HG03558 (cell line): ENCODE data around the gene APOL2.
"Not testable (repeated sequence)": the region's sequence is repeated elsewhere in the genome, so short reads cannot be mapped to it uniquely, and the experiment has no call there.

Experiments used
- ATAC-seq: cut with Tn5 transposase; IDR thresholded peaks from one replicate; pipeline ENCODE4 v1.9.1; 2021; ENCODE audit warnings: moderate number of reproducible peaks; ENCODE audit not compliant: unreplicated experiment; ENCODE audit errors: extremely low read depth

Gene APOL2

DNA sequence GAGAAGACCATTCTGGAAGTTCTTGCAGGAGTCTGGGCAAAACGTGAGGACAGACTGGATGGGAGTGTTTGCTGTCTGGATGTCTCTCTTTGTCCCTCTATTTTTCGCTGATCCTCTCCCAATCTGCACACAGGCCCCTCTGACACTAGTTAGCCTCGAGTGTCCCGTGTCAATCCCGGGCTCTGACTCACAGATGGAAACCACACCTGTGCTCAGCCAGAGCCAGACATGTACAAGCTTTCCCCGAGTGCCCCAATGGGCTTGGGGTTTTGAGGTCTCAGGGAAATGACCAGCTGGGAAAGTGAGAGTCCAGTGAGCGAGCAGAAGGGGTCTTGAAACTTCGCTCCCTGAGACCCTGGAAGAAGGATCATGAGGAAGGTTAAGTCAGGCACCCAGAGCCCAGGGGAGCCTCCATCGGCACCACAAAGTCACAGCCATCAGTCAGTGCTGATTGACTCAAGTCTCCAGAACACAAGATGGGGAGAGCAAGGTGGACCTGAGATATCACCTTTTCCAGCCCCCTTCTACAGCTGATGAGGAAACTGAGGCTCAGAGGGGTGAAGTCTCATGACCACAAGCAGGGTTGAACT, 13.9 kb downstream of the APOL2 start:
- ATAC-seq, result no peak

DNA sequence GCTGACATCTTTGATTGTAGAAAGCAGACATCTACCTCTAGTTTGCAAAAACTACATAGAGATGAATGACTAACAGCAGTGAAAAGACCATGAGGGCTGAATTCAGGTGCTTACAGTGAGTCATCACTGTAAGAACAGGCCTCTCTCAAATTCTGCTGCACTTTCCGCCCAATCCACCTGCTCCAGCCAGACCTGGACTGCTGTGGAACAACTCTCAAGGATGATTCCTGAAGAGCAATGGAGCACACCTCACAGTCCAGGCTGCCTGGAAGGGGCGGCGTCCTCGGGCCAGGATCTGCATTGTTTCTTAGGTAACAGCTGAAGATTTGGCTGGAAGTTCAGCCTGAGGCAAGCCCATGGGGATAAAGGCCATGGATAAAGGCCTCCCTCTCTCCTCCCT, 15.1 kb downstream of the APOL2 start:
- no peak for ATAC-seq

DNA sequence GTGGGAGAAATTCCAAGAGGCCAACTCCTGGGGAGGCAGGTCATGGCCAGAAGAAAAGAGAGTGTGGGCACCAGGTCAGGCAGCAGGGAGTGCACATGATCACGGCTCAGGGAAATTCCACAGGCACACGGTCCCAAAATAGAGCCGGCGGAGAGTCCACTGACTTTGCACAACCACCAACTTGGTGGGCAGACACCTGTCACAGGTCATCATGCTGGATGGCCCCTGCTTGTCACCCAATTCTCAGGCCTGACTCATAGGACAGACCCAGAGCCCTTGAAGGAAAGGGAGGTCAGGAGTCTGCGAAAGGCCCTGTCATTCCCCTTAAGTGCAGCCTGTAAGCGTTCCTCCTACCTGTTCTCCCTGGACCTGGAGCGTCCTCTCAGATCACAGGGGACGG, 15.8 kb downstream of the APOL2 start:
- ATAC-seq, result no peak

DNA sequence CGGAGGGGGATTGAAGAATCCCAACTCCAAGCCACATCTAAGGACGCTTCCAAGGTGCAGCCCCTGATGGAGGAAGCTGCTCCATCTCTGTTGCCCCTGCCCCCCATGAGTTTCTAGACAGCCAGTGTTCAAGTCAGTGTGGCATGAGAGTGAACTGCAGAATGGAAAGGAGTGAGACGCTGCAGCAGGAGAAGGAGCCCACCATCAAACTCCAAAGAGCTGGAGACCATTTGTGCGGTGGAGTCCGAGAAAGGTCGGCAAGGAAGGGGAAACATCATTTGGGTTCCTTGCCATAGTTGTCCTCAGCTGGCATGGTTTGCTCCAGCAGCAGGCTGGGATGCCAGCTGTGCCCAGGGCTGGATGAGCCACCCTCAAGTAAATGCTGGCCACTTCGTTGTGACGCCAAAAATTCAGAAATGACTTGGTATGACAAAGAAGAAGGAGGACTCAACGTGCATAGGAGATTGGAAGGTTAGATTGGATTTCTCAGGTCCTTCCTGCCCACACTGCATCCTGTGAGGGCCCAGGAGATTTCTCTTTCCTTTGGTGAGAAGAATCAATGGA, 16.4 kb downstream of the APOL2 start:
- no peak for ATAC-seq

DNA sequence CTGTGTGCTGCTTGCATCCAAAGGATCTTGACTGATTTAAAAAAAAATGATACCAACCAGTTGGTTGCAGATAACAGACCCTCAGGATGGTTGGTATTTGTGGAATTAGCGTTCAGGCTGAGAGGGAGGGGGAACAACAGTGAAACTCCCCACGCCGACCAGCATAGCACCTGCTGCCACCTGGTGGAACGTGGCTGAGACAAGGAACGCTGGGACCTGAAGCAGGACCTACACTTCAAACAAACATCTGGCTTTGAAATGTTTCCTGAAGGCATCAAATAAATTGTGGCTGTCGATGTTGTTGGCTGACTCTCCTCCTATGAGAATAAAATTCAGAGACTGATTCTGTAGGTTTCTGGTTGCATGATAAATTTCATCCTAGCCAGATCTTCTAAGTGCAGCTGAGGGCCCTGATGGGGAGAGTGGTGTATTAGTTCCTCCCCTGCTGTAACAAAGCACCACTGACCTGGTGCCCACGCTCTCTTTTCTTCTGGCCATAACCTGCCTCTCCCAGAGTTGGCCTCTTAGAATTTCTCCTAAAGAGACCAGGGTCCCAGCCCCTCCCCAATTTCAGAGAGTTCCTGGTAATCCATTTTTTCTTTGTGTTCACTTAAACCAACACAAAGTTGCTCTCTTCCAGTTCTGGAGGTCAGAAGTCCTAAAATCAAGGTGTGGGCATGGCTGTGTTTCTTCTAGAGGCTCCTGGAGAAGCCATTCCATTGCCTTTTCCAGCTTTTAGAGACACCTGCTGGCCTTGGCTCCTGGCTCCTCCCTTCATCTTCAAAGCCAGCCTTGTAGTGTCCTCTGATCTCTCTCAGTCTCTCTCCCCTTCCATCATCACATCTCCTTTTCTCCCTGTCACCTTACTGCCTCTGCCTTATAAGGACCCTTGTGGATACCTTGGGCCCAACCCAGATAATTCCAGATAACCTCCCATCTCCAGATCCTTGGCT, 17.3 kb downstream of the APOL2 start:
- no peak for ATAC-seq

DNA sequence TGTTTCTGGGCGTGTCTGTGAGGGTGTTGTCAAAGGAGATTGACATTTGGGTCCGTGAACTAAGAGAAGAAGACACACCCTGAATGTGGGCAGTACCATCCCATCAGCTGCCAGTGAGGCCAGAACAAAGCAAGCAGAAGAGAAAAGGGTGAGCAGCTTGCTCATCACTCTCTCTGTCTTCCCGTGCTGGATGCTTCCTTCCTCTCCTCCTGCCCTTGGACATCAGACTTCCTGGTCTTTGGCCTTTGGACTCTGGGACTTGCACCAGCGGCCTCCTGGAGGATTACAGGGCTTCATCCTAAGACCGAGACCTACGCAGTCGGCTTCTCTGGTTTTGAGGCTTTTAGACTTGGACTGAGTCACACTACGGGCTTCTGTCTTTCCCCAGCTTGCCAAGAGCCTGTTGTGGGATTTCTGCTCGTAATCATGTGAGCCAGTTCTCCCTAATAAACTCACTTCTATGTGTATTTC, 18.8 kb downstream of the APOL2 start:
- ATAC-seq, result no peak

DNA sequence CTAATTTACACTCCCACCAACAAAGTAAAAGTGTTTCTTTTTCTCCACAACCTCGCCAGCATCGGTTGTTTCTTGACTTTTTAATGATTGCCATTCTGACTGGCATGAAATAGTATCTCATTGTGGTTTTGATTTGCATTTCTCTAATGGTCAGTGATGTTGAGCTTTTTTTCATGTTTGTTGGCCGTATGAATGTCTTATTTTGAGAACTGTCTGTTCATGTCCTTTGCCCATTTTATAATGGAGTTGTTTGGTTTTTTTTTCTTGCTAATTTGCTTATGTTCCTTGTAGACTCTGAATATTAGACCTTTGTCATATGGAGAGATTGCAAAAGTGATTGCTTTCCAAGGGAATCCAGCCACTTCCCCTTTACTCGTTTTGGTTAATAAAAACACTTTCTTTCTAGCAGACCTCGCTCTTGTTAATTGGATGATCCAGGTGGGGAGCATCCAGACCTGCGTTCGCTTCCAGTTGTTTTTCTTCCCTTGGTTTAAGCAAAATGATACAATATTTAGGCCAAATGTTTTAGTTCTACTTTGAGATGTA, 20.6 kb downstream of the APOL2 start:
- ATAC-seq, result no peak

DNA sequence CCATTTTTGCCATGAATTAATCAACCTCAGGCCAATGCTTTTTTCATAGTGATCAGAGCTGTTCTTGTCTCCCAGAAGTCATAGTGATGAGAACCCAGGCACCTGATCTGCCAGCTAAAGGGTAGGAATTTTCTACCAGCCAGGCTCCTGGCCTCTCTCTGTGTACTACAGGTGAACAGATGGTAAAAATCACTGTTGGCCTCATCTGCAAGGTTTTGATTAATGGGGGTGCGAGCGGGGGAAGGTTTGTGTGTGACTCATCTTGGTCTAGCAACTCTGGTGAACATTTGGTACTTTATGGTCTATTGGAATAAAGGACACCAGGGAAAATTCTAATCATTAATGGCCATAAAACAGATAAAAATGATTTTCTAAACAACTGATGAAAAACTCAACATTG, 23.3 kb downstream of the APOL2 start:
- no peak for ATAC-seq

DNA sequence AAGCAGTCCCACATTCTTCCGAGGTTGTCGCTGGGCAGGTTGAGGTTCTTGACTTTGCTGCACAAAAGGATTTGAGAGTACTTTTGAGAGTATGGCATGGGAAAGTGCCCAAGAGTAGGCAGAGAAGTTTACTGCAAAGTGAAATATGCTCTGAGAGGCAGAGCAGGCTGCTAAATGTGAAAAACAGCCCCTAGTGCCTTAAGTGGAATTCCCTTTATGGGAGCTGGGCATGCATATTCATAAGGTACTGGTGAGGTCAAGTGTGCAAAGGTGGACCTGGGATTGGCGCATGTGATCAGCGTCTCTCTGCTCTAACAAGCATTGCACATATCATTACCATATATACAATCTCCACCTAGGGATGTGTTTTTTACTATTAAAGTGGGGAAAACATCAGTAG, 25.7 kb downstream of the APOL2 start:
- no peak for ATAC-seq

DNA sequence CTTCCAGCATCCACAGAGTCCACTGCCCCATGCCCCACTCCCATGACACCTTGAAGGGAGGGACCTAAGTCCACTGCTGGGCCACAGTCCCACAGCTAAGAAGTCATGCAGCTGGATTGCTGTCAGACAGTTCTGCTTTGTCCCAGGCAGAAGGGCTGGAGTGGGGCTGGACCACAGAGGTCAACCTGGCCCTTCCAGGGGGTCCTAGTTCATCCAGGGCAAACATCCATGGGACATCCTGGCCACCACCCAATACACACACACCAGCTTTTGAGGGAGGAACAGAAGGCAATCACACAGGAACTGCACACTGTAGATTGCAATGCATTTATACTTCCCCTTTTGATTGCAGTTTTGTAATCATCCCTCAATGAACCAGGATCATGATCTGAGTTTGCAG, 26.4 kb downstream of the APOL2 start:
- ATAC-seq, result no peak

DNA sequence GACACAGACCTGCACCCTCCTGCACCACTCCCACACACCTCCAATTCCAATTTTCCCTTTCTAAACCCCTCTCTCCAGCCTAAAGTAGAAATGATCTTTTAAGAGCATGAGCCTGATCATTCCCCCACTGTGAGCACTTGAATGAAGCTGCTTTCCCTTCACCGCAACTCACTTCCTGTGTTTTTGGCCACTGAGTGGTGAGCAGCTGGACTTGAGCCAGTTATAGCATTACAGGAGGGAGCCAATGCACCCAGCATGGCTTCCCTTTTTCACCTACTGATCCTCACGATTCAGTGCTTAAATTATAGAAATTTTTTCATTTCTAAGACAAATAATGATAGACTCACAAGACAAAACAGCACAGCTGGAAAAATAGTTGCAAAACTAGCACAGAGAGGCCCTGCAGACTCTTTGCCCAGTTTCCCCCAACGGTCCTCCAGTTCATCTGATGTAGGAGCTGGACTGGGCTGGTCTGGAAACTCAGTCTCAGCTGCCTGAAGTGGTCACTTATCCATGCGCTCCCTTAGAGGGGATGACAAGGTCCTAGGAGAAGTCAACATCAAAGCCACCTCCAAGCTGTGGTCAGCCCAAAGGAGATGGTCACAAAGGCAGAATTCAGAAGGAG, 28.0 kb downstream of the APOL2 start:
- no peak for ATAC-seq

DNA sequence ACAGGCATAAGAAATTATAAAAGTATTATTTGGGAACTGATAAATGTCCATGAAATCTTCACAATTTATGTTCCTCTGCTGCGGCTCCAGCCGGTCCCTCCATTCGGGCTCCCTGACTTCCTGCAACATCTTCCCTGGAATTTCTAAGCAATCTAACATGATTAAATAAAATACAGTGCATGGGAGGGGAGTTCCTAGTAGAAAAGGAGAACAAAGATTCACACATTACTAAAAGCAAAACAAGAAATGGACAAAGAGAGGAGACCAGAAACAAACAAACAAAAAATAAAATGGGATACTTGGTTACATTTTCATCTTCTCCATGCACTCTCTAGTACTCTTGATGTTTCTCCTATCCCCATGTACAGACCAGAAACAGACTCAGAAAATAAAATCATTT, 29.1 kb downstream of the APOL2 start:
- no peak for ATAC-seq

DNA sequence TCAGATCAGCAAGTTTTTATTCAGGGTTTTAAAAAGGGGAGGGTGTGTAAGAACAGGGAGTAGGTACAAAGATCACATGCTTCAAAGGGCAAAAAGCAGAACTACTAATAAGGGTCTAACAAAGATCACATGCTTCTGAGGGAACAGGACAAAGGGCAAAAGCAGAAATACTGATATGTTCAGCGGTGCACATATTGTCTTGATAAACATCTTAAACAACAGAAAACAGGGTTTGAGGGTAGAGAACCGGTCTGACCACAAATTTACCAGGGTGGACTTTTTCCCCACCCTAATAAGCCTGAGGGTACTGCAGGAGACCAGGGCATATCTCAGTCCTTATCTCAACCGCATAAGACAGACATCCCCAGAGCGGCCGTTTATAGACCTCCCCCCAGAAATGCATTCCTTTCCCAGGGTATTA, 29.8 kb downstream of the APOL2 start:
- not testable (repeated sequence) for ATAC-seq

DNA sequence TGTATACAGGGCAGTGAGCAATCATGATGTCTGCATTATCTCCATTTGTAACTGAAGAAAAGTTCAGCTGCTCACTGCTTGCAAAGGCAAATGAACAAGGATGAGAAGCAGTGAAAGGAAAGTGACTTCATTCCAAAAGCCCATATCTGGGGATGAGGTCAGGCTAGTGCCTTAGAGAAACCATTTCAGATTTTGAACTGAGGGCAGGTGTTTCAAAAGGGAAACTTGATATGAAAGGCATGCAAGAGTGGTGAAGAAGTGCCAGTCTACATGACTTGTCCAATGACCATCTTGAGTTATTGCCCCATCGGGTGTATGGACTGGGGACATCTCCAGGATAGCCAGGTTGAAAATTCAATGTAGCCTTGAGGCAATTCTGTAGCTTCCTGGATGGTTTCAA, 30.4 kb downstream of the APOL2 start:
- no peak for ATAC-seq

DNA sequence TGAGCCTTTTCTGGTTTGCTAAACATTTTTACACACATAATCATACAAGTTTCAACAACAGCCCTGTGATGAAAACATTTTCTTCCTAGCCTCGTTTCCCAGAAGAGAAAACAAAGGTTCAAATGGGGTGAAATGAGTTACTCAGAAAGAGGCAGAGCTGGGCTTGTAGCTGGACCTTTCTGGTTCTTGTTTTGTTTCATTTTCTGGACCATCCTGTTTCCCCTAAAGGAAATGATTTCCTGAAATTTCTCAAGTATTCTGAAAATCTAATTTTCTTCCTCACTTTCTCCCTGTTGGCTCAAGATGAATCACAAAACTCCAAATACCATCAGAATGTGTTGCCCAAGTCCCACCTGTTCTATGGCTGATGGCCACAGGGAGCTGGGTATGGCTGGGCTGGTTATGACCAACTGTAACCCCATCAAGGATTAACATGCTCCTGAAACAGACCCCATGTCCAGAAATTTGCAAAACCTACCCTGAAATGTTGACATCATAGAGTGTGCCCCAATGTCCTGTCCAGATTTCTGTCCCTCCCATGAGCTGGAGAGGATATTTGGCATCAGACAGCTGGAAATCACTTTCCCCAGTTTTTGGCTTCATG, 31.1 kb downstream of the APOL2 start:
- ATAC-seq, result no peak

DNA sequence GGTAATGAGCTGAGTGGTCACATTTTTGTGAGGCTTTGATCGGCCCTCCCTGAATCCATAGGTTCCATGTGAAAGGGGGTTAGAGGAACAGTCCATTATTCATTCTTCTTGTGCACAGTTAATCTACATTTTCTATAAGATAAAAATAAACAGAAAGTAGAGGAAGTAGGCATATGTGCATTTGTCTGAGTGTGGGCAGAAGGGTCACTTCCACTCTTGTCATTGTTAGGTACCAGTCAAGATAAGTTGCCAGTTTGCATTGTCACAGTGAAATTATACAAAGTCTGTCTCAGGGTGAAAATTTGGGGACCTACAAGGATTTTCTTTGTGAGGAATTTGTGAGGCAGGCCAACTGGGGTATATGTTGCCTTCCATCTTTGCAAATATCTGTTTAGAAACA, 33.1 kb downstream of the APOL2 start:
- no peak for ATAC-seq

DNA sequence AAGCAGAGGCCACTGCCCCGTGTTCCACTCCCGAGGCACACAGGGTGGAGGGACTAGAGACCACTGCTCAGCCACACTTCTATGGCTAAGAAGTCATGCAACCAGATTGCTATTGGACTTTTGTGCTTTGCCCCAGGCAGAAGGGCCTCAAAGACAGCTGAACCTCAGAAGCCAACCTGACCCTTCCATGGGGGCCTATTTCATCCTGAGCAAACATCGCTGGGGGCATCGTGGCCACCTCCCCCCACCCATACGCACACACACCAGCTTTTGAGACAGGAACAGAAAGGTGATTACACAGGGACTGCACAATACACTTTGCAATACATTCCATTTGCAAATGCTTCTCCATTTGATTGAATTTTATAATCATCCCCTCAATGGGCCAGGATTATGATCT, 33.8 kb downstream of the APOL2 start:
- not testable (repeated sequence) for ATAC-seq

DNA sequence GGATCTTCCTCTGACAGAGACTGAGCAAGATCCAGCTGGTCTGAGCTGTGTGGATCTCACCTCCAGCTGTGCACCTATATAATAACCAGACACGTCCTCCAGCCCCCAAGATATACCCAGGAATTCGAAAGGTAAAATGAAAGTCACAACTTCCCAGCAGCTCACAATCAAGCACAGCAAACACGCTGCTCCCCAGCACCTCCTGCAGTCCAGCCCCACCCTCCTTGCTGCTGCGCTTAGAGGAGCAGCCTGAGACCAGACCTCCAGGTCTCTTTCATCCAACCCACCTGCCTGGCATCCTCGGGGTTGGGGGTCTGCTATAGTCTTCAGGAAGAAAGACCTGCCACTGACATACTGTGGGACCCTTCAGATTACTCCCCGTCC, 34.7 kb downstream of the APOL2 start:
- ATAC-seq, result no peak

DNA sequence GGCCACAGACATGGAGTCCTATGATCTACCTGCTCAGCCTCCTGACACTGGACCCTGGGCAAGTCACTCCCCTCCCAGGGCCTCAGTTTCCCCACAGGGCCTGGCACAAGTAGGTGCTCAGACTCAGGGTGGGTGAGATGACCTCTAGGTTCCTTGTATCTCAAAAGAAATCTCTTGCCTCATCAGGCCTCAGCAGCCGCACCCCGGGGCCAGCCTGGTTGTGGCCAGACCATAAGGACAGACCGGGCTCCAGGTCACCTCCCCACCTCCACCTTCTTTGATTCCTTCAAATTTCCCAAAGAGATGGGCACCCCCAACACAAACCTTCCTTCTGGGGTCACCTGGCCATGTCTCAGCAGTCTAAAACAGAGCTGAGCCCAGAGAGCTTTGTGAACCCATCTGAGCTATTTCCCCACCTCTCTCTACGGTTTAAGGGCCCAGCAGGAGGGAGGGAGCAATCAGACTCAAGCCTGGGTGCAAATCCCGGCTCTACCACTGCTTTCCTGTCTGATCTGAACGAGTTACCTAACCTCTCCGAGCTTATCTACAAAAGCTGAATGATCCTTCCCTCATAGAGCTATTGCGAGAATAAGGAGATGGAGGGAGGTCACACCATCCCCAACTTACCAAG, 35.2 kb downstream of the APOL2 start:
- no peak for ATAC-seq

DNA sequence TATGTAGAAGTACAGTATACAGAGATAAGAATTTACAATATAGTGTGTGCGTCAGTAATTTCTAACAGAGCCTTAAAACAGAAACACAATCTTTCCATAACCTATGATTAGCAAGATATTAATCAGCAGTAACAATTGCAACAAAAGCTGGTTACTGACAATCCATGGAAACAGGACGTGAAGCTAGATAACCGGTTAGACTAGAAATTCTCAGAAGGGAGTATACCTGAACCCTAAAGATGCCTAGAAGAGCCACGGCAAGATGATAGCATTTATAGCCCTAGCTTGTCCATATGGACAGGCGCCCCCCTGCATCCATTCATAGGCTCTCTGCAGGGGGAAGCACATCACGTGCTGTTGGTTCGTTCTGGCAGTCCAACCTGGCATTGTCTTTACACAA, 35.9 kb downstream of the APOL2 start:
- not testable (repeated sequence) for ATAC-seq
